Endometrial microvascular endothelial cells (primary cell): ENCODE results near the gene COL4A4. TPM values are rescaled to one million over a fixed set of nuclear protein-coding genes. Genes with fewer than 3 reads are reported as not detected.

Source experiments
- in situ Hi-C: cut with HindIII; loops from 2 replicates; pipeline ENCODE4 v1.10.0; 2017; ENCODE audit warnings: low sequenced_read_pairs, low pct_unique_long_range_greater_than_20kb; ENCODE audit errors: inconsistent ontology term
- total RNA-seq: library from RNA; depleted of rRNA; stranded (reverse); fragments of >200 nt; gene quantifications from one replicate; pipeline ENCODE4 v1.2.3, GENCODE V29; 2015; ENCODE audit errors: inconsistent ontology term

COL4A4 gene
- total RNA-seq, 1 donor from 2014 or later = not detected

DNA sequence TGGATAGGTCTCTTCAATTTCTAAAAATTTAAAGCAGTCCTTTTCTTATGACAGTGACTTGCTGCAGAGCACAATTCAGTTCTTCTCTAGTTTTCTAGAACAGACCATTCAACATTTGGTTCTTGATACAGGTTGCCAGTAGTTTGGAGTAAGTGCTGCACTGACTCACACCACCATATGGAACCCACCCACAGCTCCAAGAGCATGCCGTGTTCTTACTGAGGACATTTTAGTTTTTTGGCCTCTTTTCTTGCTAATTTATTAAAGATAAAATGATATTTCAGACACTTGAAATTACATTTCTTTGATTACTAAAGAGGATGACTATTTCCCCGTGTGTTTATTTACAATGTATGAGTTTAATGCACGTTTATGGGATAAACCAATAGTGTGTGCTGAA, 120.0 kb downstream of the COL4A4 start:
- in situ Hi-C loops = no loop called here

DNA sequence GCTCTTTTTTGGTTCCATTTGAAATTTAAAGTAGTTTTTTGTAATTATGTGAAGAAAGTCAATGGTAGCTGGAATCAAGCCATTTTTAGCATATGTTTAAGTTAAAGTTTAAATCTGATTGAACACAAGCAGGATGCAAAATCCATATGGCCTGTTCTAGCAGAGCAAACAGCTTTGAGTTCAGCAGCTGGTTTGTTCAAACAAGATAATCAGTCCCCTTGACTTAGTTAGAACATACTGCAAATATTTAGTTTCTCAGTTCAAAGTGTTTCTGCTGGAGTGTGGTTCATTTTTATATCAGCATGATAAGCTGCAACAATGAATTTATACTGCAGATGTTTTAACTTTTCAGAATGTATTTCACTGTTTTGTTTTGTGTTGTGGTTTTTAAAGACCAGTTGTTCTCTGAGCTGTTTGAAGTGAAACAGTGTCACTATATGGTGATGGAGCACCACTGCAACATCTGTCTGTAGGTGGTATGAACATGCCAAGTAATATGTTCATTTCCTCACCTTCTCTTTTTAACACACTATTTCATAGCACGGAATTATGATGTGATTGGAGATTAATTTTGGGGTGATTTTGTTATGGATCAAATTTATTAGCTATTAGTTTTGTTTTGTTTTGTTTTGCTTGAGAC, 125.3 kb downstream of the COL4A4 start:
- in situ Hi-C loops = no loop called here

DNA sequence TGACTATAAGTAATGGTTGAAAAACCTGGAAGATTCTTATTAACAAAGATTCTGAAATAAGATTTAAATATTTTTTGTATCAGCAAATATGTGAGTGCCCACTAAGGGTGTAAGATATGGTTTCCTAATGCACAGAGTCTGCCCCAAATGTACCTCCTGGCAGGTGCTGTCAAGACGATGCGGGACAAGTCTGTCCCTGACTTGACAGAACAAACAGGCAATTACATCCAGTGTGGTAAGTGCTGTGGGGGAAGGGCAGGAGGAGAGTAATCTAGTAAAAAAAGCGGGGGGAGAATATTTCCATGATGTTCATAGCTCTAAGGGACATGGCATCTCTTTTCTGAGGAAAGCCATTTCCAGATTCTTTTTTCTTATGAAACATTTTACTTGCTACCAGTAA, 127.5 kb downstream of the COL4A4 start:
- in situ Hi-C loops = no loop called here

GRCh38 chr2:227035711-227036367, 128.2 kb downstream of the COL4A4 start:
- in situ Hi-C loops = no loop called here

DNA sequence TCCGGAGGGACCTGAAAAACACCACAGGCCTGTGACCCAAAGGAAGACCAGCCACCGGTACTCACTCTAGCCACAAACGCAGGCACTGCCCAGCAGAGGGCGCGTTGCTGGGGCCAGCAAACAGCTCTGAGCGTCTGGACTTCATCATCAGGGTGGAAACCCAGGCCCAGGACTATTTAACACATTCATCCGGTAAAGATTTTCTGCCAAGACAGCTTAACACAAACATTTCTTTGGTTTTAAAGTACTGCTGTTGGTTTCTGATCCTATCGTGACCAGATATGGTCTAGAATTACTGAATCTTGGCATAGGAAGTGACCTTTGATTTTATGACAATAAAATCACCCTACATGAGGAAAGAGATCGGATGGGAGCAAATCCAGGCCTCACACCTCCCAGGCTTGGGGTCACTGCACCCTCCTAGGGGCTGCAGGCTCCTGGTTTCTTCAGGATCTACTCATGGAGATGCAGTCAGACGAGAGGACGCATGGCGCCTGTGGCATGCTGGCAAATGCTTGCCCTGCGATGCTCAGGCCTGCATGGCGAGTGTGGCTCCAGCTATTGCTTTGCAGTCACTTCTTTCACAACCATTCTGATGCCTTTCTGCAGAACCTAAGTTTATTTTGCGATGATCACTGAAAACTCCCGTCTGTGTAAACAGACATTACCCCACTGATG, 130.4 kb downstream of the COL4A4 start:
- in situ Hi-C loops = no loop called here

DNA sequence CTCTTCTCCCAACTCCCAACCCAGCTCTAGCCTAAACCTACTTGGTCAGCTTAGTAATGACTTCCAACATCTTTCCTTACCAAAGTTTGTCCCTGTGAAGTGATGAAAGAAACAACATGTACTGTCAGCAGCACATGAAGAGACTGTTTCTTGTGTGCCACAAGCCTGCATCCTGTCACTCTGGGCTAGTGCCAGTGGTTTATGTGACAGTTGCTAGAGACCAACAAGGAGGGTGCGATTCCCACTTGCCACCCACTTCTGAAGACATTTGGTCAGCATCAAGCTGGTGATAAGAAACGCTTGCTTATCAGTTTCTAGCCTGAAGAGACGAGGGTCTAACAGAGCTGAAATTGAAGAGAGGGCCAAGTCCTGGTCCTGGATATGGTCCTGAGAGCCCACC, 132.6 kb downstream of the COL4A4 start:
- in situ Hi-C loops = no loop called here

- in situ Hi-C loops = no loop called here
These were observed 133.2 kb downstream of the COL4A4 start for GRCh38 chr2:227030789-227031188.

- in situ Hi-C loops = no loop called here
These were observed 134.4 kb downstream of the COL4A4 start for GRCh38 chr2:227029426-227030105.

GRCh38 chr2:227025510-227025909, 138.5 kb downstream of the COL4A4 start:
- in situ Hi-C loops = no loop called here

DNA sequence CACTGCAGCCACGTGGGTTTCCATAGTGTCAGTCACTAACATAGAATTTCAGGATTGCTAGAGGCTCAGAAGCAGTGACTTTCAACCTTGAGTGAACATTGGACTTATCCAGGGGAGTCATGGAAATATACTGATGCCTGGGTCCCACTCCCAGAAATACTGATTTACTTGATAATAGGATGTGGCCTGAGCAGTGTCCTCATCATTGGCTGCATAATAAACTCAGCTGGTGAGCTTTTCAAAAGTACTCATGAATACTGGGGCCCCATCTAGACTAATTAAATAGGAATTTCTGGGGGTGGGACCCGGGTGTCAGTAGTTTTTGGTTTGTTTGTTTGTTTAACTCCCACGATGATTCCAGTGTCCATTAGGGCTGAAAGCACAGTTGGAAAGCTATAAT, 141.4 kb downstream of the COL4A4 start:
- in situ Hi-C loops = no loop called here

- in situ Hi-C loops = no loop called here
These were observed 143.6 kb downstream of the COL4A4 start for GRCh38 chr2:227020416-227020815.

- in situ Hi-C loops = no loop called here
These were observed 147.1 kb downstream of the COL4A4 start for GRCh38 chr2:227016894-227017293.

DNA sequence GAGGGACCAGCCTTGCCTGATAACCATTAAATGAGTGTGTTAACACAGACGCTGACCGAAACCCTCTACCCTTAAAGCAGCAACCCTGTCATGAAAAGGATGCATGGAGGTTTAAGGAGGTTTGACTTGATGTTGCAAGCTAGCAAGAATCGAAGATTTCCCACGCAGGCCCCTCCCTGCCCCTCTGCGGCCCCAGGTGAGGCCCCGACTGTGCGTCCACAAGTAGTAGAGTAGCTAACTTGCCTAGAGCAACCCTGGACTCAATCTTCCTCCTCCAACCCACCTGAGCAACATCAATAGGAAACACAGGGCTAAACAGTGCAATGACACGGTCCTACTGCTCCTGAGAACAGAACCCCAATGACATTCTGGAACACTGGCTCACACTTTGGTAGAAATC, 150.1 kb downstream of the COL4A4 start:
- in situ Hi-C loops = no loop called here

GRCh38 chr2:227013330-227013729, 150.7 kb downstream of the COL4A4 start:
- in situ Hi-C loops = no loop called here

- in situ Hi-C loops = no loop called here
These were observed 153.6 kb downstream of the COL4A4 start for GRCh38 chr2:227010433-227010832.

DNA sequence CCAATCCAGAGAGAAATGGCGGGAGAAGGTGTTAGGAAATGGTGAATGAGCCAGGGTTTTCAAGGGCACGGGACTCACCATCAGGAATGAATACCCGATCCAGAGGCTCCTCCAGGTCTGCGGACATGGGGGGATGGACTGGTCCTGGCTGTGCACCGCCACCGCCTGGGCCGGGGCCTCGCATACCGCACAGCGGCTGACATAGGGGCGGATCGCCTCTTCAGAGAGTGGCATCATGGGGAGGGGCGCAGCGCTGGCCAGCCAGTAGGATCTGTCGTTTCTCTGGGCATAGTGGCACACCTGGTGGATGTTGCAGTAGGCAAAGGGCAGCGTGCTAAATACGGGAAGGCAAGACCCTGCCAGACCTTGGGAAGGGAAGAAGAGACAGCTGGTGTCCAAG, 156.1 kb downstream of the COL4A4 start:
- in situ Hi-C loops = no loop called here

DNA sequence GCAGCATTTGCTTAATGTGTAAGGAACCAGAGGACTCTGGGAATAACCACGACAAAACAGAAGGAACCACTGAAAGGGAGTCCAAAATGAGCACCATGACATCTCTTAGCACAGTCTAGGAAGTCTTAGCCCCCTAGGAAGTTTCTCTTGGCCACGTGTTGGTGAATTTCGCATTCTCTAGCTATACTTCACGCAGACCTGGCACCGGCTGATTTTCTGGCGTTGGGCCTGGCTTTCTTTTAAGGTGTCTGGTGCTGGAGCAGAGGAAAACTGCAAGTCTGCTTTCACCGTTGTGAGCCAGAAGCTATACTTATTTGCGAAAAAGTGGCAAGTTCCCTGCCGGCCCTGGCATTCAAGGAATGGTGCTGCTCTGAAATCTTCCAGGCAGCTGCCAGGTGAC, 156.9 kb downstream of the COL4A4 start:
- in situ Hi-C loops = no loop called here

- in situ Hi-C loops = no loop called here
These were observed 157.7 kb downstream of the COL4A4 start for GRCh38 chr2:227006189-227006897.

GRCh38 chr2:227004482-227004881, 159.5 kb downstream of the COL4A4 start:
- in situ Hi-C loops = no loop called here
